Natural killer cell (primary cell): ENCODE data around the gene BRD9. TPM values are rescaled to one million over a fixed set of nuclear protein-coding genes. Genes with fewer than 3 reads are reported as not detected.

ENCODE experiments used
- ATAC-seq, 3 donors: fragments of 150-1000 bp in 2 of 3; fragments of 200-7000 bp in 1 of 3; cut with Tn5 transposase; 1 replicate in 1 of 3; 2 replicates in 2 of 3; pipeline ENCODE4 v1.10.0; 2021; ENCODE audit warnings: mild to moderate bottlenecking in 2 of 3, moderate library complexity in 2 of 3
- DNase-seq, 2 donors: peaks; one replicate each; pipeline versions ENCODE4 v3.0.0 to v3.0.0-alpha.2; 2013 to 2021; ENCODE audit warnings: mixed read lengths in 1 of 2
- H3K27ac ChIP-seq: one replicate; pipeline ENCODE4 v1.5.1; 2013; ENCODE audit warnings: mild to moderate bottlenecking, low read length
- H3K27me3 ChIP-seq: one replicate; pipeline ENCODE4 v1.6.1; 2013; ENCODE audit warnings: low read length; ENCODE audit not compliant: control insufficient read depth, insufficient read depth
- H3K36me3 ChIP-seq: one replicate; pipeline ENCODE4 v1.6.1; 2013; ENCODE audit warnings: low read length; ENCODE audit not compliant: control insufficient read depth, insufficient read depth
- H3K4me1 ChIP-seq: one replicate; pipeline ENCODE4 v1.6.1; 2013; ENCODE audit warnings: low read length; ENCODE audit not compliant: control insufficient read depth, insufficient read depth
- H3K4me3 ChIP-seq: one replicate; pipeline ENCODE4 v1.5.1; 2013; ENCODE audit warnings: low read length
- H3K9me3 ChIP-seq: one replicate; pipeline ENCODE4 v1.6.1; 2013; ENCODE audit warnings: low read length; ENCODE audit not compliant: control insufficient read depth, insufficient read depth
- H3K27ac Mint-ChIP-seq, 2 donors: one replicate each; pipeline ENCODE4 v1.8.0; 2022; ENCODE audit warnings: mild to moderate bottlenecking in 2 of 2, mixed read lengths in 2 of 2, moderate library complexity in 1 of 2
- H3K27me3 Mint-ChIP-seq, 2 donors: one replicate each; pipeline ENCODE4 v1.8.0; 2022; ENCODE audit warnings: low read depth in 2 of 2, mixed read lengths in 2 of 2
- H3K36me3 Mint-ChIP-seq: one replicate; pipeline ENCODE4 v1.8.0; 2022; ENCODE audit warnings: mixed read lengths
- H3K4me1 Mint-ChIP-seq, 2 donors: one replicate each; pipeline ENCODE4 v1.8.0; 2022; ENCODE audit warnings: mixed read lengths in 2 of 2
- H3K4me3 Mint-ChIP-seq: one replicate; pipeline ENCODE4 v1.8.0; 2022; ENCODE audit warnings: mild to moderate bottlenecking, moderate library complexity, mixed read lengths
- H3K9me3 Mint-ChIP-seq, 2 donors: one replicate each; pipeline ENCODE4 v1.8.0; 2022; ENCODE audit warnings: mixed read lengths in 2 of 2
- WGBS: methylation state at CpG from one replicate; pipeline ENCODE4 v1.1.7; 2013; ENCODE audit warnings: missing lambda C conversion rate; ENCODE audit not compliant: insufficient coverage; 5-methylcytosine and 5-hydroxymethylcytosine counted together
- intact Hi-C: fragments of 100-400 bp; cut with micrococcal nuclease; formaldehyde crosslinking; loops from one replicate; pipeline ENCODE4 v1.14.2; 2022
- total RNA-seq, 4 donors: library from RNA; stranded (reverse); fragments of 120-200 nt in 1 of 4; gene quantifications; one replicate each; pipeline versions ENCODE4 v1.2.3 to v1.2.4, GENCODE V29; 2013 to 2022
- TF ChIP-seq, protein P1 (sequence below): fragments of 200-600 bp; IDR thresholded peaks from one replicate; pipeline ENCODE4 v1.8.0; 2022; ENCODE audit warnings: antibody characterized with exemption

BRD9 gene
- total RNA-seq, 3 donors from 2014 or later (not counting 1 experiment from before 2014, with no cell fraction given), result 59.7 to 80.0 (median 76.0) TPM

DNA sequence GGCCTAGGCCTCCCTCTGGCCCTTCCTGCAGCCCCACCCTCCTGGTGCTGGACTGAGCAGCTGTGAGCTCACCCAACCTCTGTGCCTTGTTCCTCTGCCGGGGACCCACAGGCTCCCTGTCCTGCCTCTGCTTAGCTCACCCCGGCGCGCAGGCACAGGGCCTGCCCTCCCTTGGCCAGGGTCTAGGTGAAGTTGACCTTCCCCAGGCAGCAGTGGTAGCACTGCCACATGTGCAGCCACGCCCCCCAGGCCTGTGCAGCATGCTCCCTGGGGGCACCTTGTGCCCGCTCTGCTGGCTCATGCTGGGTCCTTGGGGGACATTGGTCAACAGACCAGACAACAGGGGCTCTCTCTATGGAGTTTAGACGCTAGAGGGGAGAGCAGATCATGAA is 18.2 kb upstream of the BRD9 start:
- H3K27me3 Mint-ChIP-seq, result no peaks in the 10 kb centered on the region
- ATAC-seq, result no peak
- intact Hi-C loops, result no loop called here
- H3K4me3 ChIP-seq, result no peak overlapping the region
- TF ChIP-seq, protein P1, sequence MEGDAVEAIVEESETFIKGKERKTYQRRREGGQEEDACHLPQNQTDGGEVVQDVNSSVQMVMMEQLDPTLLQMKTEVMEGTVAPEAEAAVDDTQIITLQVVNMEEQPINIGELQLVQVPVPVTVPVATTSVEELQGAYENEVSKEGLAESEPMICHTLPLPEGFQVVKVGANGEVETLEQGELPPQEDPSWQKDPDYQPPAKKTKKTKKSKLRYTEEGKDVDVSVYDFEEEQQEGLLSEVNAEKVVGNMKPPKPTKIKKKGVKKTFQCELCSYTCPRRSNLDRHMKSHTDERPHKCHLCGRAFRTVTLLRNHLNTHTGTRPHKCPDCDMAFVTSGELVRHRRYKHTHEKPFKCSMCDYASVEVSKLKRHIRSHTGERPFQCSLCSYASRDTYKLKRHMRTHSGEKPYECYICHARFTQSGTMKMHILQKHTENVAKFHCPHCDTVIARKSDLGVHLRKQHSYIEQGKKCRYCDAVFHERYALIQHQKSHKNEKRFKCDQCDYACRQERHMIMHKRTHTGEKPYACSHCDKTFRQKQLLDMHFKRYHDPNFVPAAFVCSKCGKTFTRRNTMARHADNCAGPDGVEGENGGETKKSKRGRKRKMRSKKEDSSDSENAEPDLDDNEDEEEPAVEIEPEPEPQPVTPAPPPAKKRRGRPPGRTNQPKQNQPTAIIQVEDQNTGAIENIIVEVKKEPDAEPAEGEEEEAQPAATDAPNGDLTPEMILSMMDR, result no peak
- no peak overlapping the region for H3K27ac Mint-ChIP-seq
- H3K36me3 Mint-ChIP-seq, result no peaks in the 10 kb centered on the region
- no peaks in the 10 kb centered on the region for H3K9me3 ChIP-seq
- H3K36me3 ChIP-seq, result no peaks in the 10 kb centered on the region
- no peak overlapping the region for H3K4me3 Mint-ChIP-seq
- no peak overlapping the region for H3K27ac ChIP-seq
- no peaks in the 10 kb centered on the region for H3K4me1 Mint-ChIP-seq
- WGBS, result 96% methylated on average over 7 of the region's 7 CpGs
- no peak for DNase-seq
- no peaks in the 10 kb centered on the region for H3K27me3 ChIP-seq
- no peaks in the 10 kb centered on the region for H3K9me3 Mint-ChIP-seq
- H3K4me1 ChIP-seq, result no peaks in the 10 kb centered on the region

DNA sequence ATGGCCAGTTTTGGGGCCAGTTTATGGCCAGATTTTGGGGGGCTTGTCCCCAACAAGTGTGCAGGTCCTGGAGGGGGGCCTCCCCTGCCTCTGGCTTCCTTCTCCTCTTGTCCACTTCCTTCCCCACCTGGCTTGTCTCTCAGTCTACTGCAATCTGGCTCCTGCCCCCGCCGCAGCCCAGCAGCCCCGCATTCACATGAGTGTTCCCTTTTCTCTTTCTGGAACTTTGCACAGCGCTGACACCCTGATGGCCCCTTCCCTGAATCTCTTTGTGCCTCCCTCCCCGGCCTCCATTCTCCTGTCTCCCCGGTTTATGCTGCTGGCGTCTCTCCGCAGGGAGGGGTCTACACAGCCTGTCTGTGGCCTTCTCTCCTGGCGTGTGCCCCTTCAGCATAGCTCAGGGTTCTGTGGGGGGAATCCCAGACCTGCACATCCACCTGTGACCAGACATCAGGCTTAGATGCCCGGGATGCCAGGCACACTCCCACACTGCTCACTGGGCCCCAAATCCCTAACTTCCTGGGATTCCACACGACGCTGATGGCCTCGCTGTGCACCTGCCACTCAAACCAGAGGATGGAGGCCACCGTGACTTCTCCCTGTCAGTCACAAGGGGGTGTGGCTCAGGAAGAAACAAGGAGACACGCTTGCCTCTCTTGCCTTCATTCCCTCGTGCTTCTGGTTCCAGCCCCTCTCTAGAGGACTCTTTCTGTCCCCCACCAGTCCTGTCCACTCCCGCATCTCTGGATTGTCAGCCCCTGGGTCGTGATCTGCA is 17.6 kb upstream of the BRD9 start:
- ATAC-seq (no peak), DNase-seq (no peak)
- Histone ChIP-seq H3K4me1 (no peaks in the 10 kb centered on the region), H3K27me3 (no peaks in the 10 kb centered on the region), H3K36me3 (no peaks in the 10 kb centered on the region), H3K9me3 (no peaks in the 10 kb centered on the region), H3K4me3 (no peak overlapping the region), H3K27ac (no peak overlapping the region)
- H3K27me3 Mint-ChIP-seq, result no peaks in the 10 kb centered on the region
- no peaks in the 10 kb centered on the region for H3K4me1 Mint-ChIP-seq
- WGBS, result 96% methylated on average over 18 of the region's 18 CpGs
- H3K9me3 Mint-ChIP-seq, result no peaks in the 10 kb centered on the region
- H3K36me3 Mint-ChIP-seq, result no peaks in the 10 kb centered on the region
- H3K4me3 Mint-ChIP-seq, result no peak overlapping the region
- intact Hi-C loops, result no loop called here
- TF ChIP-seq, protein P1, result no peak
- H3K27ac Mint-ChIP-seq, result no peak overlapping the region

DNA sequence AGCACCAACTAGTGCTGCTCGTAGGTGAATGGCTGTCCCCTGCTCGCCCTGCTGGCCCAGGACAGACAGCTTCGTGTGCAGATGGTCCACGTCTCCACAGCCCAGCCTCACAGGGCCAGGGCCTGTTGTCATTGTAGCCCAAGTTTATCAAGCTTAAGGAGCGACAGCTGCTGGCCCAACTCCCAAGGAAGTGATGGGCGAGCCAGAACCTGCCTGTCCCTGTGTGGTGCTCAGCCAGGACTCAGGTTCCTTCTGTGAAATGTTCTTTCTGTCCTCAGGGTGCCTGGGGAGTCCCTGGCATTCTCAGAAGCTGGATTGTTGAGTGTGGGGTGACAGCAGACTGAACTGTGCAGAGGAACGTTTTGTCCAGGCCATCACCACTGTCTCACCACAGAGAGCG is 16.5 kb upstream of the BRD9 start:
- no peaks in the 10 kb centered on the region for H3K4me1 ChIP-seq
- H3K27me3 Mint-ChIP-seq, result no peaks in the 10 kb centered on the region
- DNase-seq, result no peak
- H3K9me3 Mint-ChIP-seq, result no peaks in the 10 kb centered on the region
- H3K4me3 ChIP-seq, result no peak overlapping the region
- no peaks in the 10 kb centered on the region for H3K36me3 ChIP-seq
- no peaks in the 10 kb centered on the region for H3K27me3 ChIP-seq
- intact Hi-C loops, result no loop called here
- no peak for ATAC-seq
- 92% methylated on average over 8 of the region's 8 CpGs for WGBS
- H3K4me3 Mint-ChIP-seq, result no peak overlapping the region
- H3K9me3 ChIP-seq, result no peaks in the 10 kb centered on the region
- no peak overlapping the region for H3K27ac Mint-ChIP-seq
- no peaks in the 10 kb centered on the region for H3K4me1 Mint-ChIP-seq
- TF ChIP-seq, protein P1, result no peak
- H3K36me3 Mint-ChIP-seq, result no peaks in the 10 kb centered on the region
- H3K27ac ChIP-seq, result no peak overlapping the region

DNA sequence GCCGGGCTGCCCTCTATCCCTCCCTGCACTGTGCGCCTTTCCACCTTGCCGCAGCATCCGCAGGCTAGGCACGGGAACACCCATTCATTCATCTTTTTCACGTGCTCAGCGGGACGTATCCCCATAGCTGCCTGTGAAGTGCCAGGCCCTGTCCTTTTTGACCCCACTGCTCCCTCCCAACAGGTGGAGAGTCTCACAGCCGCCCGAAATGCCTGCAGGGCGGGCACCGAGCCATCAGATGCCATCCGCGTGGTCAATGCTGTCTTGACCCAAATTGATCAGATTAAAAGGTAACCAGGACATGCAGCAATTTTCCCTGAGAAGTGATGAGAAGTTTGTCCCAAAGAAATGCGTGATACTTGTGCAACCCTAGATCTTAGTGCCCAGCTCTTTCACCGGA is 15.6 kb upstream of the BRD9 start:
- H3K36me3 Mint-ChIP-seq, result no peaks in the 10 kb centered on the region
- WGBS, result 97% methylated on average over 16 of the region's 16 CpGs
- H3K4me3 ChIP-seq, result no peak overlapping the region
- H3K4me1 Mint-ChIP-seq, result no peaks in the 10 kb centered on the region
- TF ChIP-seq, protein P1, result no peak
- H3K27me3 ChIP-seq, result no peaks in the 10 kb centered on the region
- intact Hi-C loops, result no loop called here
- H3K27ac ChIP-seq, result no peak overlapping the region
- H3K36me3 ChIP-seq, result no peaks in the 10 kb centered on the region
- no peaks in the 10 kb centered on the region for H3K27me3 Mint-ChIP-seq
- H3K4me1 ChIP-seq, result no peaks in the 10 kb centered on the region
- no peaks in the 10 kb centered on the region for H3K9me3 Mint-ChIP-seq
- no peak for ATAC-seq
- H3K4me3 Mint-ChIP-seq, result no peak overlapping the region
- H3K27ac Mint-ChIP-seq, result no peak overlapping the region
- H3K9me3 ChIP-seq, result no peaks in the 10 kb centered on the region
- no peak for DNase-seq
